K562 (cell line): ENCODE results near the gene UBE2L6. TPM values are rescaled to one million over a fixed set of nuclear protein-coding genes. Genes with fewer than 3 reads are reported as not detected.

Experiments used
- EP400 ChIP-seq: fragments of 450-650 bp; IDR thresholded peaks from 2 replicates; pipeline ENCODE4 v1.6.1; 2017; ENCODE audit warnings: antibody characterized with exemption, mild to moderate bottlenecking, moderate library complexity
- HMG20A ChIP-seq: fragments of 450-650 bp; formaldehyde crosslinking; conservative IDR thresholded peaks from 2 replicates; pipeline ENCODE4 v1.4.0; 2020; ENCODE audit warnings: mild to moderate bottlenecking, mixed read lengths
- HNRNPH1 ChIP-seq: fragments of 200-400 bp; formaldehyde crosslinking; optimal IDR thresholded peaks from 2 replicates; pipeline ENCODE3; 2017; ENCODE audit warnings: low read depth, mild to moderate bottlenecking, low read length, moderate library complexity
- HNRNPLL ChIP-seq: fragments of 200-400 bp; formaldehyde crosslinking; IDR thresholded peaks from 2 replicates; pipeline ENCODE4 v1.6.1; 2017; ENCODE audit warnings: low read length, low read depth, mild to moderate bottlenecking; ENCODE audit not compliant: poor library complexity, severe bottlenecking
- JUNB ChIP-seq: fragments of 450-650 bp; formaldehyde crosslinking; conservative IDR thresholded peaks from 2 replicates; pipeline ENCODE4 v1.4.0; 2020; ENCODE audit warnings: mild to moderate bottlenecking
- KAT2B ChIP-seq: IDR thresholded peaks from one replicate; pipeline ENCODE4 v1.6.1; 2012; ENCODE audit warnings: low read depth, mild to moderate bottlenecking, control low read depth, inconsistent platforms, low read length, moderate library complexity
- MAFF ChIP-seq: IDR thresholded peaks from 2 replicates; pipeline ENCODE4 v1.6.1; 2012; ENCODE audit warnings: low read length, improper control_type of control experiment
- MTA1 ChIP-seq: fragments of 450-650 bp; IDR thresholded peaks from 2 replicates; pipeline ENCODE4 v1.6.1; 2017; ENCODE audit warnings: borderline replicate concordance
- NFIX ChIP-seq: fragments of 250-450 bp; sonication (Bioruptor Pico); IDR thresholded peaks from 2 replicates; pipeline ENCODE4 v1.4.0; 2020; ENCODE audit warnings: low read depth, mild to moderate bottlenecking, moderate library complexity
- RBFOX2 ChIP-seq: fragments of 200-400 bp; formaldehyde crosslinking; IDR thresholded peaks from 2 replicates; pipeline ENCODE4 v1.6.1; 2017; ENCODE audit warnings: low read depth, mild to moderate bottlenecking, low read length, moderate library complexity
- RBM14 ChIP-seq: fragments of 200-400 bp; formaldehyde crosslinking; IDR thresholded peaks from 2 replicates; pipeline ENCODE4 v1.6.1; 2018; ENCODE audit warnings: low read depth, mild to moderate bottlenecking, low read length, moderate library complexity, borderline replicate concordance; ENCODE audit not compliant: insufficient read depth
- RBM25 ChIP-seq: fragments of 200-400 bp; formaldehyde crosslinking; IDR thresholded peaks from 2 replicates; pipeline ENCODE4 v1.6.1; 2018; ENCODE audit warnings: low read length, low read depth, moderate library complexity; ENCODE audit not compliant: severe bottlenecking
- RCOR1 ChIP-seq, 2 experiments: IDR thresholded peaks; 2 replicates each; pipeline ENCODE4 v1.6.1; 2012; ENCODE audit warnings: low read depth in 2 of 2, low read length in 2 of 2, borderline replicate concordance in 1 of 2, improper control_type of control experiment in 1 of 2
- SIX5 ChIP-seq, 2 experiments: IDR thresholded peaks; 2 replicates each; pipeline ENCODE4 v1.6.1; 2011; ENCODE audit warnings: low read length in 2 of 2, borderline replicate concordance in 1 of 2, low read depth in 1 of 2, mild to moderate bottlenecking in 1 of 2, moderate library complexity in 1 of 2; ENCODE audit not compliant: insufficient read depth in 1 of 2
- TAF15 ChIP-seq: fragments of 200-400 bp; formaldehyde crosslinking; IDR thresholded peaks from 2 replicates; pipeline ENCODE4 v1.6.1; 2017; ENCODE audit warnings: mild to moderate bottlenecking, low read depth, low read length, moderate library complexity
- TARDBP ChIP-seq: fragments of 450-650 bp; IDR thresholded peaks from 2 replicates; pipeline ENCODE4 v1.6.1; 2016
- TBP ChIP-seq: optimal IDR thresholded peaks from 2 replicates; pipeline ENCODE3; 2011; ENCODE audit warnings: low read depth, low read length, improper control_type of control experiment
- TEAD4 ChIP-seq, 2 experiments: sonication (generic) in 1 of 2; formaldehyde crosslinking in 1 of 2; IDR thresholded peaks; 2 replicates each; pipeline versions ENCODE4 v1.6.1 to v1.8.0; 2012 to 2022; ENCODE audit warnings: borderline replicate concordance in 1 of 2, inconsistent platforms in 1 of 2, low read length in 1 of 2, mild to moderate bottlenecking in 1 of 2, missing genetic modification reagents in 1 of 2
- ZC3H11A ChIP-seq: IDR thresholded peaks from 2 replicates; pipeline ENCODE4 v1.6.1; 2012; ENCODE audit warnings: low read depth, low read length, improper control_type of control experiment
- ZNF174 ChIP-seq: fragments of 250-450 bp; sonication (Bioruptor Pico); IDR thresholded peaks from 2 replicates; pipeline ENCODE4 v1.4.0; 2020; ENCODE audit warnings: mild to moderate bottlenecking
- ZNF384 ChIP-seq: IDR thresholded peaks from 2 replicates; pipeline ENCODE4 v1.6.1; 2012; ENCODE audit warnings: low read depth, low read length, improper control_type of control experiment
- ZNF77 ChIP-seq: fragments of 250-450 bp; sonication (Bioruptor Pico); IDR thresholded peaks from 2 replicates; pipeline ENCODE4 v1.5.0; 2020
- ZNF780A ChIP-seq: fragments of 250-450 bp; sonication (Bioruptor Pico); IDR thresholded peaks from 2 replicates; pipeline ENCODE4 v1.5.0; 2021; ENCODE audit warnings: mild to moderate bottlenecking
- polyA plus RNA-seq, 8 experiments: library from polyadenylated mRNA; depleted of rRNA in 4 of 8; stranded (reverse) in 5 of 8; unstranded in 3 of 8; fragments of >200 nt; fragmentation: Nextera tagmentation in 2 of 8; fragmentation: Illumina TruSeq in 1 of 8; extraction: Ambion mirVana in 2 of 8; extraction: Trizol in 1 of 8; gene quantifications; 2 replicates each; pipeline versions ENCODE4 v1.2.1 to v1.2.3, GENCODE V29; 2011 to 2014; ENCODE audit warnings: inconsistent platforms in 1 of 8, missing spikeins in 1 of 8
- total RNA-seq, 7 experiments: library from RNA; depleted of rRNA in 6 of 7; stranded (reverse); fragments of >200 nt in 6 of 7; fragmentation: Illumina TruSeq in 2 of 7; extraction: Trizol in 2 of 7; gene quantifications; 2 replicates each; pipeline versions ENCODE4 v1.2.1 to v1.2.3, GENCODE V29; 2011 to 2021; ENCODE audit warnings: low replicate concordance in 1 of 7
- TF ChIP-seq, protein P1 (sequence below): fragments of 250-450 bp; sonication (Bioruptor Pico); IDR thresholded peaks from 2 replicates; pipeline ENCODE4 v1.8.0; 2022; ENCODE audit warnings: inconsistent platforms, mild to moderate bottlenecking, moderate library complexity, borderline replicate concordance
- TF ChIP-seq, protein P2 (sequence below): fragments of 450-650 bp; formaldehyde crosslinking; IDR thresholded peaks from 2 replicates; pipeline ENCODE4 v1.4.0; 2022; ENCODE audit warnings: mild to moderate bottlenecking, moderate library complexity
- TF ChIP-seq, protein P3 (sequence below): sonication (generic); formaldehyde crosslinking; IDR thresholded peaks from 2 replicates; pipeline ENCODE4 v1.8.1; 2023; ENCODE audit warnings: mild to moderate bottlenecking, missing genetic modification reagents

The UBE2L6 gene
- total and polyA plus RNA-seq, 9 of the 15 experiments (the other 6 are each of a cell fraction or from before 2014, with no cell fraction given), result 5.9 to 24.9 (median 9.7) TPM

DNA sequence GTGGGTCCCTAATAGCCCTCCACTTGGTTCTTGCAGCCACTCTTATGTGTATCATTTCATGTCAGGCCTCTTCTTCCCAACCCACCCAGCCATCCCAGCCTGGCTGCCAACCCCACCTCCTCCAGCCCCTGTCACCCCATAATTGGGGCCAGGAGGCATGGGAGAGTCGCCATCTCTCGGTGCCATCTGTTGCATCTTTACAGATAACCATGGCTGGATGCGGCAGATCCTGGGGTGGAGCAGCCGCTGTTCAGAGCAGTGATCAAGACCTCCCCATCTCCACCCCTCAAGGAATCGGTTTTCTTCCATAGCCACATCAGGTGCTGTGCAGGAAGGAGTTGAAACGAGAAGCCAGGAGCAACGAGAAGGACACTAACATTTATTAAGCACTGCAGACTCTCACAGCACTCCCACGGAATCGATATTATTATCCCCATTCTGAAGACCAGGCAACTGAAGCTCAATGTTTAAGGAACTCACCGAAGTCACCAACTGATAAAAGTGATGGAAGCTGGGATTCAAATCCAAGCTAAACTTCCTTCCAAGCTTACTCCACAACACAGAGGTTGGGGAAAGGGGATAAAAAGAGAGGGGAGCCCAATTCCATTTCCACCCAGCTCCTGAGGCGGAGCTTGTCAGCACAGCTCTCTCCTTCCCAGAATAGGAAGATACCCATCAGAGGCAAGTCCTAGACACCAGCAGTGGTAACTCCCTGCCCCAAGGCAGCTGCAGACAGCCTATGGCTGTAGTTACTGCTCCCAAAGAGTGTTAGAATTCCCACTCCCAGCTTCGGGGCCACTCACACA lies 54.6 kb downstream of the UBE2L6 start (continued):
- no peak for TF ChIP-seq KAT2B
- TF ChIP-seq, protein P1, sequence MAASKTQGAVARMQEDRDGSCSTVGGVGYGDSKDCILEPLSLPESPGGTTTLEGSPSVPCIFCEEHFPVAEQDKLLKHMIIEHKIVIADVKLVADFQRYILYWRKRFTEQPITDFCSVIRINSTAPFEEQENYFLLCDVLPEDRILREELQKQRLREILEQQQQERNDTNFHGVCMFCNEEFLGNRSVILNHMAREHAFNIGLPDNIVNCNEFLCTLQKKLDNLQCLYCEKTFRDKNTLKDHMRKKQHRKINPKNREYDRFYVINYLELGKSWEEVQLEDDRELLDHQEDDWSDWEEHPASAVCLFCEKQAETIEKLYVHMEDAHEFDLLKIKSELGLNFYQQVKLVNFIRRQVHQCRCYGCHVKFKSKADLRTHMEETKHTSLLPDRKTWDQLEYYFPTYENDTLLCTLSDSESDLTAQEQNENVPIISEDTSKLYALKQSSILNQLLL (CRISPR knock-in tag), result no peak
- TF ChIP-seq ZNF77, result no peak
- no peak for TF ChIP-seq HNRNPLL
- TF ChIP-seq ZNF780A (CRISPR knock-in tag), result no peak
- TF ChIP-seq RBFOX2, result peak; percentile 36; the same call in 1 of the 2 replicates
- TF ChIP-seq ZC3H11A, result no peak
- TF ChIP-seq ZNF384, result no peak
- TF ChIP-seq, protein P2, sequence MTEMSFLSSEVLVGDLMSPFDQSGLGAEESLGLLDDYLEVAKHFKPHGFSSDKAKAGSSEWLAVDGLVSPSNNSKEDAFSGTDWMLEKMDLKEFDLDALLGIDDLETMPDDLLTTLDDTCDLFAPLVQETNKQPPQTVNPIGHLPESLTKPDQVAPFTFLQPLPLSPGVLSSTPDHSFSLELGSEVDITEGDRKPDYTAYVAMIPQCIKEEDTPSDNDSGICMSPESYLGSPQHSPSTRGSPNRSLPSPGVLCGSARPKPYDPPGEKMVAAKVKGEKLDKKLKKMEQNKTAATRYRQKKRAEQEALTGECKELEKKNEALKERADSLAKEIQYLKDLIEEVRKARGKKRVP (CRISPR knock-in tag), result no peak
- TF ChIP-seq, protein P3, sequence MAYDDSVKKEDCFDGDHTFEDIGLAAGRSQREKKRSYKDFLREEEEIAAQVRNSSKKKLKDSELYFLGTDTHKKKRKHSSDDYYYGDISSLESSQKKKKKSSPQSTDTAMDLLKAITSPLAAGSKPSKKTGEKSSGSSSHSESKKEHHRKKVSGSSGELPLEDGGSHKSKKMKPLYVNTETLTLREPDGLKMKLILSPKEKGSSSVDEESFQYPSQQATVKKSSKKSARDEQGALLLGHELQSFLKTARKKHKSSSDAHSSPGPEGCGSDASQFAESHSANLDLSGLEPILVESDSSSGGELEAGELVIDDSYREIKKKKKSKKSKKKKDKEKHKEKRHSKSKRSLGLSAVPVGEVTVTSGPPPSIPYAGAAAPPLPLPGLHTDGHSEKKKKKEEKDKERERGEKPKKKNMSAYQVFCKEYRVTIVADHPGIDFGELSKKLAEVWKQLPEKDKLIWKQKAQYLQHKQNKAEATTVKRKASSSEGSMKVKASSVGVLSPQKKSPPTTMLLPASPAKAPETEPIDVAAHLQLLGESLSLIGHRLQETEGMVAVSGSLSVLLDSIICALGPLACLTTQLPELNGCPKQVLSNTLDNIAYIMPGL (CRISPR knock-in tag), result no peak
- TF ChIP-seq NFIX (CRISPR knock-in tag), result no peak
- TF ChIP-seq HMG20A (CRISPR knock-in tag), result no peak
- TF ChIP-seq RBM25, result no peak
- peak in 1 of 2 experiments; percentile 50; a peak in 1 of 4 replicates for TF ChIP-seq RCOR1 (IDR thresholded peaks at IDR 0.05; ENCODE audit: borderline replicate concordance in 1 of 2, low read depth in 2 of 2, low read length in 2 of 2)
- TF ChIP-seq MTA1, result no peak
- TF ChIP-seq TAF15, result no peak
- TF ChIP-seq RBM14, result no peak
- TF ChIP-seq TEAD4 (IDR thresholded peaks at IDR 0.05; ENCODE audit: low read length), result no peak
- TF ChIP-seq TEAD4 (CRISPR knock-in tag; IDR thresholded peaks at IDR 0.05; ENCODE audit: borderline replicate concordance), result no peak
- no peak for TF ChIP-seq TARDBP
- no peak for TF ChIP-seq EP400
- no peak for TF ChIP-seq HNRNPH1
- no peak for TF ChIP-seq JUNB (CRISPR knock-in tag)
- TF ChIP-seq MAFF, result no peak
- TF ChIP-seq TBP, result peak; percentile 20
- TF ChIP-seq ZNF174 (CRISPR knock-in tag), result no peak
- TF ChIP-seq SIX5 (IDR thresholded peaks at IDR 0.05; ENCODE audit: borderline replicate concordance in 1 of 2, insufficient read depth in 1 of 2, low read depth in 1 of 2, low read length in 2 of 2), result no peak
